Stromal cell of bone marrow (primary cell): ENCODE data around the gene AASDH.

Experiments
- DNase-seq: peaks from one replicate; pipeline ENCODE4 v3.0.0-alpha.2; 2012; ENCODE audit warnings: low read depth

AASDH gene, protein sequence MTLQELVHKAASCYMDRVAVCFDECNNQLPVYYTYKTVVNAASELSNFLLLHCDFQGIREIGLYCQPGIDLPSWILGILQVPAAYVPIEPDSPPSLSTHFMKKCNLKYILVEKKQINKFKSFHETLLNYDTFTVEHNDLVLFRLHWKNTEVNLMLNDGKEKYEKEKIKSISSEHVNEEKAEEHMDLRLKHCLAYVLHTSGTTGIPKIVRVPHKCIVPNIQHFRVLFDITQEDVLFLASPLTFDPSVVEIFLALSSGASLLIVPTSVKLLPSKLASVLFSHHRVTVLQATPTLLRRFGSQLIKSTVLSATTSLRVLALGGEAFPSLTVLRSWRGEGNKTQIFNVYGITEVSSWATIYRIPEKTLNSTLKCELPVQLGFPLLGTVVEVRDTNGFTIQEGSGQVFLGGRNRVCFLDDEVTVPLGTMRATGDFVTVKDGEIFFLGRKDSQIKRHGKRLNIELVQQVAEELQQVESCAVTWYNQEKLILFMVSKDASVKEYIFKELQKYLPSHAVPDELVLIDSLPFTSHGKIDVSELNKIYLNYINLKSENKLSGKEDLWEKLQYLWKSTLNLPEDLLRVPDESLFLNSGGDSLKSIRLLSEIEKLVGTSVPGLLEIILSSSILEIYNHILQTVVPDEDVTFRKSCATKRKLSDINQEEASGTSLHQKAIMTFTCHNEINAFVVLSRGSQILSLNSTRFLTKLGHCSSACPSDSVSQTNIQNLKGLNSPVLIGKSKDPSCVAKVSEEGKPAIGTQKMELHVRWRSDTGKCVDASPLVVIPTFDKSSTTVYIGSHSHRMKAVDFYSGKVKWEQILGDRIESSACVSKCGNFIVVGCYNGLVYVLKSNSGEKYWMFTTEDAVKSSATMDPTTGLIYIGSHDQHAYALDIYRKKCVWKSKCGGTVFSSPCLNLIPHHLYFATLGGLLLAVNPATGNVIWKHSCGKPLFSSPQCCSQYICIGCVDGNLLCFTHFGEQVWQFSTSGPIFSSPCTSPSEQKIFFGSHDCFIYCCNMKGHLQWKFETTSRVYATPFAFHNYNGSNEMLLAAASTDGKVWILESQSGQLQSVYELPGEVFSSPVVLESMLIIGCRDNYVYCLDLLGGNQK

DNA sequence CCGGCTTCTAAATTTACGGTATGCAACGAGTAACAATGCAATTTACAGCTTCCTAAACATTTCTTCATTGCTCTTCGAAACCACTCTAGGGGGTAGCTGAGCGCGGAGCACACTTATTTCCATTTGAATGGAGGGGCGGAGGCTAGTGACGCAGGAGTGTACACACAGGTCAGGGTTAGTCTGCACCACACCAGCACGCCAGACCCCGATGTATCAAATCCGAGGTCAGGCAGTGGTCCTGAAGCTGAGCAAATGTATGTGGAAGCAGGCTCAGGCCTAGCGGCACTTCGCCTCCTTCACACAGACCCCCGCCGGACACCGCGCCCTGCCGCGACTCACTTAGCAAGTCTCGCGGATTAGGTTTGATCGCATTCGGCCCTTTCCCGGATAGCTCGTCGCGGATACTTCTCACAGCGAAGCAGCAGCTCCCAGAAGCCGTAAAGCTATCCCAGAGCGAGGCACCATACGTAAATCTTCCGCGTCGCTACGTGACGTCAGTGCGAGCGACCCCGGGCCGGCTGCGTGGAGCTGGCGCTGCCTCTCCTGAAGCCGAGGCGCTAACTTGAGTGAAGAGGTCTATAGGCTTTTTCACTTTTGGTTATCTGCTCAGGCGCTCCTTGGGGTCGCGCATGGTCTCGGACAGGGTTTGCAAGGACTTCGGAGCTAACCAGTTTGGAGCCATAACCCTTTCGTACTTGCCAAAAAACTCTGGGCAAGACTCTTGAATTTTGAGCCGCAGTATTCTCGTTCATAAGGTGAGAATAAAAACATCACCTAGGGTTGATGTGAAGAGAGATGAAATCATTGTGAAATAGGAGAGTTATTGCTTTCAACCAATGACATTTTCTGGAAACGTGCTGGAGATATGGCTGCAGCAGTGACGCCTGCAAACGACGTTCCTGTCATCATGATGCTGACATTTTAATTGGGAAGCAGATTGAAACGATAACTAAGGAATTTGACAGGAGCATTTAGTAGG, at the start of gene AASDH:
AASDH (minus strand) TSS at position 469 of the 979 bp plus-strand sequence. CDS start 3,192 bp downstream, outside the sequence.
- peak; percentile 87 for DNase-seq

DNA sequence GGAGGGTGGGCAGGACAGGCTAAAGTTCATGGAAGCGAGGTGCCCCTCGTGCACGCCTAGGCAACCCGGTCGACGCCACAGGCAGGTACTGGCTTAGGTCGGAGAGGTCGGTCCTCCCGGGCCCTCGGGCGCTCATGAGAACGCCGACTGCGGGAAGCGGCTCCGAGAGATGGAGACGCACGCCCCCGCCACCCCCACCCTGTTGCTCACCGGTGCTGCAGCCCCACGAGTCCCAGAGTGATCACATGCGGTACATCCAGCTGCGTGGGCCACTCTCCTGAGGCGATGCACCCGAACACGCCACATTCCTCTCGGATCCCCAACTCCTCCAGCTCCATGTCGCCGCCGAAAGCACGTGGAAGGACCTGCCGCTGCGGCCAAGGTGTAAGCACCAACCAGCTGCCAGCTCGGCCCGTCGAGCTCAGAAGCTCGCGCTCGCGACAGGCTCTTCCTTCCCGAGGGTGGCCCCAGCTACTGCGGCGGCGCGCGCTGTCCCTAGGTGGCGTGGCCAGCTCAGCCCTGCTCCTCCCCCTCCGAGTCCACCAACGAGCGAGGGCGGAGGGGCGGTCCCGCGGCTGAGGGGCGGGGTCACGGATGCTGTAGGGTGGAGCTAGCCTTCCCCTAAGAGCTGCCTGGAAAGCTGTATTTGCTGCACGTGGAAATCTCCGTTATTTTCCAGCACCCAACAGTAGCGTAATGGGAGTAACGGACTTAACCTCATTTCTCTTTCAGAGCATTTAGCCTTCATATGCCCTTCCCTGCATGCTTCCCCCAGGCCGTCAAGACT, 48.0 kb upstream of the AASDH start, which contains the start of gene PPAT:
PPAT (minus strand) TSS at position 476 of the 787 bp plus-strand sequence; CDS start at position 338, 138 bp downstream.
- DNase-seq = peak; percentile 92

GRCh38 chr4:56434599-56435139, 47.4 kb upstream of the AASDH start:
- no peak for DNase-seq

- DNase-seq = no peak
Observed at GRCh38 chr4:56433280-56433679, 46.0 kb upstream of the AASDH start.

DNA sequence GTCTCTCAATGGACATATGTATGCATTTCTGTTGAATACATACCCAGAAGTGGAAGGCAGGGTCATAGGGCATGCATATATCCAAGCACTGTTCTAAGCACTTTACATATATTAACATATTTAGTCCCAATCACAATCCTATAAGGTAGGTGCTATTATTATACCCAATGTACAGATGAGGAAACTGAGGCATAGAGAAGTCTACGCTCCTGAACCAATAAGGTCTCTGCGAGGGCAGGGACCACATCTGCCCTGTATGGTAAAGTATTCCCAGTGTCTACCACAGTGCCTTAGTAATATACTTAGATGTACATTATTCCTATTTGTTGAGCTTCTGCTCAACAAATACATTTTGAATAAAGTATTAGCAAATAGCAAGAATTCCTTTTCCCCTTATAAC, 42.9 kb upstream of the AASDH start:
- no peak for DNase-seq

- DNase-seq = no peak
Observed at GRCh38 chr4:56427179-56427578, 39.9 kb upstream of the AASDH start.

- DNase-seq = no peak
Observed at GRCh38 chr4:56426273-56426672, 39.0 kb upstream of the AASDH start.

DNA sequence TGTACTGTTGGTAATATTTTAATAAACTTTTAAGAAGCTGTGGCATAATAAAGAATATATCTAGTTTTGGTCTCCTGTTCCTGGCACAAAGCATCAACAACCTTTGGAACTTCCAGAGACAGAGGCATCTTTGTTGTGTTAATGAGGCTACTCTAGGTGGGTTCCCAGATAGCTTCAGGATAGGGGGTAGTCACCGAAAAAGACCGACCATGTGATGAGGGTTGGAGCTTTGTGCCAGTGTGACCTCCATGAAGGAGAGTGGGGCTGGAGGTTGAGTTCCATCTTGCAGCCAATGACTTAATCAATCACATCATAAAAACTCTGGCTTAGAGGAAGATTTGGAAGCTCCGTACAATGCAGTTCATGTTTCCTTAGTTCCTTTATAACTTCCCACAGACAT, 38.2 kb upstream of the AASDH start:
- DNase-seq = no peak

DNA sequence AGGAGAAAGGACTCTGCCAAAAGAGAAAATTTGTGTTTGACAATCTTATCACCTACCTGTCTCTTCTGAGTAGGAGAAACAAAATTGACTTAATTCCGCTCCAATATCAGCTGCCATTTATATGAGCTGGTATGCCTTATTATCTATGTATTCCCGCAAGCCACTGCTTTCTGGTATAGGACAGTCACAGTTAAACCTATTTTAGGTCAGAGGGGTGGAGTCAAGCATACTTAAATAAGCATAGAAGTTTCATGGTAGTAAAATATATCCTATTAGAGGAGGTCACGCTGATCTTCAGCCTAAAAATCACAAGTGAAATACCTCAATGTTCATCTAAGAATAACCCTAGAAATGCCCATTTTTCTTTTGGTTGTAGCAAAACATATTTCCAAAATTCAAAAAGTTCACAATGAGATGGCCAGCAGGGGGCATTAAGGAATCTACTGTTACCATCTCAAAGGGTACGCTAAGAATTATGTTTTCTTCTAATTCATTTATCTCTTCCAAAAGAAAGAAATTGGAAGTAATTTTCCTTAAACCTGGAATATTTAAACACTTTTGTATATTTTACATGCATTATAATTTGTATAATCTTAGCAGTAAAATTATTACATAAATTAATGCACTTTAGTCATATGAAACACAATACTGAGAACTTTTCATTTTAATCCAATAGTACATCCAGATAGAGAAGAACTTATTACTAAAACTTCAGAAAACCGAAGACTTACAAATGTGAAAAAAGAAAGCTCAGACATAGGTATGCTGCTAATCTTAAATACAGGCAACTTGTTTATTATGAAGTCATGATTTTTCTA, 37.6 kb upstream of the AASDH start:
- DNase-seq = no peak

DNA sequence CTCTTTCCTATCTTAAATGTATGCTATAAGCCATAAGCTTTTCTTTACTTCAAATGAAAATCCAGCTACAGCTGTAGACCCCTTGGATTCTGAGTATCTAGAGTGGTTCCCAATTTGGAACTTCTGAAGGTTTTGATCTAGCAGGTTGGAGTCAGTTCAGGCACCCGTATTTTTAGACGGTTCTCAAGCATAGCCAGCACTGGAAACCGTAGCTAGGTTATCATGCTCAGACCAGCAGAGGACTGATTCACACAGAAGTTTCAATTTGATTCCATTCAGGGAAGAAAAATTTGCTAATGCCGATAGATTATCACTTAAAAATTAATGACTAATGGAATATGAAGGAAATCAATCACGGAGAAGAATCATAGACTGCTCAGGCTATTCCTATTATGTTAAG, 36.9 kb upstream of the AASDH start:
- no peak for DNase-seq

DNA sequence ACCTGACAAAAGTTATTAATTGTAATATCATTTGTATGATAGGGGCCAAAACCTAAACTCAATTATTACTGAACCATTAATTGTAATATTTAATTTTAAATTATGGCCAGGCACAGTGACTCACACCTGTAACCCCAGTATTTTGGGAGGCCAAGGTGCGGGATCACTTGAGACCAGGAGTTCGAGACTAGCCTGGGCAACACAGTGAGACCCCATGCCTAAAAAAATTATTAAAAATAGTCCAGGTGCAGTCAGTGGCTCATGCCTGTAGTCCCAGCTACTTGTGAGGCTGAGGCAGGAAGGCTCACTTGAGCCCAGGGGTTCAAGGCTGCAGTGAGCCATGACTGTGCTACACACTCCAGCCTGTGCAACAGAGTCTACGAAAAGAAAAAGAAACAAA, 30.1 kb upstream of the AASDH start:
- DNase-seq = no peak

GRCh38 chr4:56416349-56416748, 29.1 kb upstream of the AASDH start:
- no peak for DNase-seq

- peak; percentile 51 for DNase-seq
Observed at GRCh38 chr4:56414135-56414670, 26.9 kb upstream of the AASDH start.

DNA sequence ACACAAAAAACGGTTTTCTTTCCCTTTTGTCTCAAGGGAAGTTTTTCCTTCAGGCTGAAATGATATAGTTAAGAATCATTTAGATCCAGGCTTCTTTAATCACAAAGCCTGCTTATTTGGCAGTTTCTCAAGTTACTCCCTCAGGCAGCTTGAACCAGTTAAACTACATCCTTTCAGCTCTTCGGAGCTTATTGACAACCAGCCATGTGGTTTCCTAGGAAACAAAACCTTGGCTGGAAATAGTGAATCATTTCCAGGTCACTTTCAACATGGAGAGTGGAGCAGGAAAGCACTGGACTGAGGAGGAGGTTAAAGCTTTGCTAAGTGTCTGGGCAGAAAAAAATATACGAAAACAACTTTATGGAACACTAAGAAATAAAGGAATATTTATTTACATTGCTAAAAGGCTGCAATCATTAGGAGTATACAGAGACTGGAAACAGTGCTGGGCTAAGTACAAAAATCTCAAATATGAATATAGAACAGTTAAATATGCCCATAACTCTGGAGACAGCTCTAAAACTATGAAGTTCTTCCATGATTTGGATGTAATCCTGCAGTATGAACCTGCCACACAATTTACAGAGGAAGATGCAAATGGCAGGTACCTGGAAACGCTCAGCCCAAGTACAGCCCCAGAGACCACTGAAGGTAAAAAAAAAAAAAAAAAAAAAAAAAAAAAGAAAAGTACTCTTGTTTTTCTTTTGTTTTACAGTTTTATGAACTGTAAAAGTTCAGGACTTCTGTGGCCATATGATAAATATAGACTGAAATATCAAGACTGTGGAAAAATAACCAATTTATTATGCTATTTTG, 23.2 kb upstream of the AASDH start:
- DNase-seq = peak; percentile 99

DNA sequence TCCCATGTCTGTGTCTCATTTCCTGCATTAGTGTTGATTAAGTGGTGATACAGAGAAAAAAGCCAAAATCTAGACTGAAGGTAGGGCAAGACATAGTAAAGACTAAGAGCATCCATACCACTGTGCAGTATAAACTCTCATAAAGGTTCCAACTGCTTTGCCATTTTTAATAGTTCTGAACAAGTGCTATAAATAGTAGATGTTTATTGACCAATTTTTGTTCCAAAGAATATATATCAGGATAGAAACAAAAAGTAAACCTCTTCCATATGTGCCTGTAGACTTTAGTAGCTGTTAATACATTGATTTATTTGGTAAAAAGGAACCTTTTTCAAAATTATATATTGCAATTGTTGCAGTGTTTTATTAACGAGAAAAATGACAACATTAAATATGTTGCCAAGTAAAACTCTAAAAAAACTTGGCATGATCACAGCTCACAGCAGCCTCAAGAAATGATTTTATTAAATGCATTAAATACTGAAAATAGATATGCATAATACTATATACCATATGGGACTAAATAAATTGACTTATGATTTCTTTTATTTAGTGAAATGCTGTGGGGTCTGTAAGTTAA, 22.3 kb upstream of the AASDH start:
- no peak for DNase-seq

GRCh38 chr4:56408978-56409377, 21.7 kb upstream of the AASDH start:
- no peak for DNase-seq

- DNase-seq = no peak
Observed at GRCh38 chr4:56406151-56406550, 18.9 kb upstream of the AASDH start.

- no peak for DNase-seq
Observed at GRCh38 chr4:56405016-56405415, 17.7 kb upstream of the AASDH start.
